ENCODE results near the gene MSH4. TPM values are rescaled to one million over a fixed set of nuclear protein-coding genes. Genes with fewer than 3 reads are reported as not detected.
"Not testable (repeated sequence)": the region's sequence is repeated elsewhere in the genome, so short reads cannot be mapped to it uniquely, and the experiment has no call there.

The MSH4 gene
- total RNA-seq, 4 donors from 2014 or later, result 0.44 to 2.7 (median 0.79) TPM

GRCh38 chr1:75797606-75798216 lies 1.0 kb downstream of the MSH4 start:
- Histone ChIP-seq H3K9me3 (no peaks in the 10 kb centered on the region), H3K4me3 (no peak overlapping the region), H3K36me3 (peaks cover 0 to 68% (median 19%) of the 10 kb centered on the region in 3 donors), H3K27ac (no peak overlapping the region), H3K4me1 (no peaks in the 10 kb centered on the region), H3K27me3 (no peaks in the 10 kb centered on the region)
- TF ChIP-seq EP300 (IDR thresholded peaks at IDR 0.05), result no peak
- no peak for TF ChIP-seq POLR2A (IDR thresholded peaks at IDR 0.05)
- TF ChIP-seq CTCF (IDR thresholded peaks at IDR 0.05), result no peak
- no peak for DNase-seq (ENCODE audit: low spot score in 2 of 2)
- WGBS, 2 donors, result 91 to 92% methylated on average over 13 of the region's 13 CpGs

- not testable (repeated sequence) for DNase-seq (ENCODE audit: low spot score in 2 of 2); H3K27me3 ChIP-seq; H3K4me1 ChIP-seq; H3K4me3 ChIP-seq; H3K9me3 ChIP-seq; H3K27ac ChIP-seq
- 95 to 100% methylated on average over 2 of the region's 2 CpGs for WGBS, 2 donors
- H3K36me3 ChIP-seq, result peaks cover 0 to 30% (median 0%) of the 10 kb centered on the region in 3 donors
Observed at GRCh38 chr1:75801480-75801879, 4.8 kb downstream of the MSH4 start.

- peaks cover 0 to 9% (median 0%) of the 10 kb centered on the region in 3 donors for H3K36me3 ChIP-seq
- H3K9me3 ChIP-seq, result no peaks in the 10 kb centered on the region
- H3K27me3 ChIP-seq, result no peaks in the 10 kb centered on the region
- WGBS, 2 donors, result 75 to 84% methylated on average over 4 of the region's 4 CpGs
- H3K27ac ChIP-seq, result no peak overlapping the region
- TF ChIP-seq CTCF (IDR thresholded peaks at IDR 0.05), result no peak
- no peak for TF ChIP-seq EP300 (IDR thresholded peaks at IDR 0.05)
- no peak for TF ChIP-seq POLR2A (IDR thresholded peaks at IDR 0.05)
- no peak overlapping the region for H3K4me3 ChIP-seq
- no peaks in the 10 kb centered on the region for H3K4me1 ChIP-seq
- DNase-seq (ENCODE audit: low spot score in 2 of 2), result no peak
Observed at GRCh38 chr1:75808921-75809320, 12.2 kb downstream of the MSH4 start.

GRCh38 chr1:75810113-75810512 lies 13.4 kb downstream of the MSH4 start:
- not testable (repeated sequence) for H3K9me3 ChIP-seq; H3K4me1 ChIP-seq; H3K4me3 ChIP-seq; H3K36me3 ChIP-seq; H3K27me3 ChIP-seq; H3K27ac ChIP-seq; DNase-seq (ENCODE audit: low spot score in 2 of 2)
- 95 to 97% methylated on average over 3 of the region's 3 CpGs for WGBS, 2 donors

- Histone ChIP-seq H3K4me1 (no peaks in the 10 kb centered on the region), H3K27ac (no peak overlapping the region), H3K36me3 (peaks cover 0 to 9% (median 0%) of the 10 kb centered on the region in 3 donors), H3K4me3 (no peak overlapping the region), H3K9me3 (no peaks in the 10 kb centered on the region), H3K27me3 (no peaks in the 10 kb centered on the region)
- 73 to 85% methylated on average over 1 of the region's 1 CpG for WGBS, 2 donors
- DNase-seq (ENCODE audit: low spot score in 2 of 2), result no peak
- TF ChIP-seq EP300 (IDR thresholded peaks at IDR 0.05), result no peak
- no peak for TF ChIP-seq CTCF (IDR thresholded peaks at IDR 0.05)
- no peak for TF ChIP-seq POLR2A (IDR thresholded peaks at IDR 0.05)
Observed at GRCh38 chr1:75811211-75811981, 14.7 kb downstream of the MSH4 start.

- peaks cover 0 to 9% (median 0%) of the 10 kb centered on the region in 3 donors for H3K36me3 ChIP-seq
- H3K9me3 ChIP-seq, result no peaks in the 10 kb centered on the region
- no peaks in the 10 kb centered on the region for H3K27me3 ChIP-seq
- no peak overlapping the region for H3K27ac ChIP-seq
- DNase-seq (ENCODE audit: low spot score in 2 of 2), result no peak
- 89 to 94% methylated on average over 3 of the region's 3 CpGs for WGBS, 2 donors
- no peak overlapping the region for H3K4me3 ChIP-seq
- H3K4me1 ChIP-seq, result no peaks in the 10 kb centered on the region
- TF ChIP-seq EP300 (IDR thresholded peaks at IDR 0.05), result no peak
- no peak for TF ChIP-seq CTCF (IDR thresholded peaks at IDR 0.05)
- no peak for TF ChIP-seq POLR2A (IDR thresholded peaks at IDR 0.05)
Observed at GRCh38 chr1:75812065-75812464, 15.4 kb downstream of the MSH4 start.

GRCh38 chr1:75823596-75823995 lies 26.9 kb downstream of the MSH4 start:
- peaks cover 0 to 16% (median 0%) of the 10 kb centered on the region in 4 donors for H3K9me3 ChIP-seq
- DNase-seq (ENCODE audit: low spot score in 2 of 2); H3K4me3 ChIP-seq; H3K4me1 ChIP-seq; H3K27ac ChIP-seq; H3K27me3 ChIP-seq: not testable (repeated sequence)
- 74 to 79% methylated on average over 1 of the region's 1 CpG for WGBS, 2 donors
- H3K36me3 ChIP-seq, result peaks cover 0 to 61% (median 0%) of the 10 kb centered on the region in 3 donors
